ENCODE data around the gene NDRG2. TPM values are rescaled to one million over a fixed set of nuclear protein-coding genes. Genes with fewer than 3 reads are reported as not detected.

NDRG2 gene
- total and polyA plus RNA-seq, 11 donors = 187 to 661 (median 314) TPM

- intact Hi-C loops (cut with DNase I) = no loop called here
- no peak for ATAC-seq
- Histone ChIP-seq H3K9me3 (no peaks in the 10 kb centered on the region), H3K4me1 (peaks cover 0 to 2% (median 0%) of the 10 kb centered on the region in 12 donors), H3K27ac (no peak overlapping the region), H3K36me3 (no peaks in the 10 kb centered on the region), H3K27me3 (no peaks in the 10 kb centered on the region), H3K4me3 (no peak overlapping the region)
- no peak for TF ChIP-seq CTCF (IDR thresholded peaks at IDR 0.05)
- TF ChIP-seq POLR2A (IDR thresholded peaks at IDR 0.05) = no peak
- 64 to 84% (median 80%) methylated on average over 1 of the region's 1 CpG for WGBS, 4 donors
- DNase-seq = no peak
Observed at GRCh38 chr14:20980906-20981305, 44.0 kb downstream of the NDRG2 start.

GRCh38 chr14:20978687-20979086, 46.2 kb downstream of the NDRG2 start:
- 60 to 82% (median 70%) methylated on average over 1 of the region's 1 CpG for WGBS, 4 donors

GRCh38 chr14:20976291-20976690, 48.6 kb downstream of the NDRG2 start:
- Histone ChIP-seq H3K4me1 (peaks cover 0 to 6% (median 4%) of the 10 kb centered on the region in 12 donors), H3K36me3 (no peaks in the 10 kb centered on the region), H3K27me3 (no peaks in the 10 kb centered on the region), H3K9me3 (no peaks in the 10 kb centered on the region), H3K27ac (no peak overlapping the region), H3K4me3 (no peak overlapping the region)
- TF ChIP-seq POLR2A (IDR thresholded peaks at IDR 0.05) (no peak), CTCF (IDR thresholded peaks at IDR 0.05) (no peak)
- DNase-seq = no peak
- ATAC-seq = no peak
- intact Hi-C loops (cut with DNase I) = loop anchor here in 6 of 10 donors (10.0 kb wide), 5 partner anchors 121 to 361 kb away; partner anchors contain the start of genes ANG (in 1 of the 6) and RNASE4 (in 1 of the 6)
- 92 to 98% (median 96%) methylated on average over 1 of the region's 1 CpG for WGBS, 4 donors

More at GRCh38 chr14:20978687-20979086, 46.2 kb downstream of the NDRG2 start:
- intact Hi-C loops (cut with DNase I) = loop anchor here in 6 of 10 donors (10.0 kb wide), 5 partner anchors 124 to 364 kb away; partner anchors contain the start of genes ANG (in 1 of the 6) and RNASE4 (in 1 of the 6)
- DNase-seq (no peak), ATAC-seq (no peak)
- Histone ChIP-seq H3K4me3 (no peak overlapping the region), H3K27me3 (no peaks in the 10 kb centered on the region), H3K9me3 (no peaks in the 10 kb centered on the region), H3K36me3 (no peaks in the 10 kb centered on the region), H3K27ac (no peak overlapping the region), H3K4me1 (no peaks in the 10 kb centered on the region)
- no peak for TF ChIP-seq CTCF (IDR thresholded peaks at IDR 0.05)
- TF ChIP-seq POLR2A (IDR thresholded peaks at IDR 0.05) = no peak

- DNase-seq (no peak), ATAC-seq (no peak)
- H3K27ac ChIP-seq = no peak overlapping the region
- H3K9me3 ChIP-seq = no peaks in the 10 kb centered on the region
- H3K36me3 ChIP-seq = no peaks in the 10 kb centered on the region
- no peaks in the 10 kb centered on the region for H3K27me3 ChIP-seq
- no peak overlapping the region for H3K4me3 ChIP-seq
- TF ChIP-seq POLR2A (IDR thresholded peaks at IDR 0.05) (no peak), CTCF (IDR thresholded peaks at IDR 0.05) (no peak)
- intact Hi-C loops (cut with DNase I) = loop anchor here in 9 of 10 donors (5.0 to 10.0 kb wide), 9 partner anchors 101 to 359 kb away; partner anchors contain the start of genes RNASE4 (in 2 of the 9) and ANG (in 1 of the 9)
- H3K4me1 ChIP-seq = peaks cover 0 to 13% (median 5%) of the 10 kb centered on the region in 12 donors
- WGBS, 4 donors = 93 to 97% (median 95%) methylated on average over 3 of the region's 3 CpGs
Observed at GRCh38 chr14:20973501-20973900, 51.4 kb downstream of the NDRG2 start.
